Measurements from ENCODE around the gene DNM3. TPM values are rescaled to one million over a fixed set of nuclear protein-coding genes. Genes with fewer than 3 reads are reported as not detected.

Gene DNM3
- polyA plus RNA-seq, 4 donors: 0.67 to 1.2 (median 0.99) TPM; not detected in 1

GRCh38 chr1:172086137-172086536 is 244.8 kb downstream of the DNM3 start:
- H3K27ac ChIP-seq (ENCODE audit: low read depth in 1 of 3, low read length in 2 of 3): no peak overlapping the region
- no peaks in the 10 kb centered on the region for H3K36me3 ChIP-seq (ENCODE audit: control insufficient read depth in 3 of 3, insufficient read depth in 2 of 3, low read depth in 1 of 3, low read length in 3 of 3)
- H3K27me3 ChIP-seq (ENCODE audit: control insufficient read depth in 3 of 3, insufficient read depth in 3 of 3, low read length in 3 of 3): no peaks in the 10 kb centered on the region
- 90 to 96% (median 92%) methylated on average over 2 of the region's 2 CpGs for WGBS, 3 donors
- DNase-seq (no peak), FAIRE-seq (no peak)
- no peak overlapping the region for H3K4me3 ChIP-seq (ENCODE audit: low read depth in 1 of 3, low read length in 3 of 3)
- no peaks in the 10 kb centered on the region for H3K9me3 ChIP-seq (ENCODE audit: control insufficient read depth in 2 of 2, insufficient read depth in 1 of 2, low read depth in 1 of 2, low read length in 1 of 2)
- H3K4me1 ChIP-seq (ENCODE audit: control insufficient read depth in 3 of 3, insufficient read depth in 2 of 3, low read depth in 1 of 3, low read length in 2 of 3): peaks cover 0 to 6% (median 0%) of the 10 kb centered on the region in 3 donors

DNA sequence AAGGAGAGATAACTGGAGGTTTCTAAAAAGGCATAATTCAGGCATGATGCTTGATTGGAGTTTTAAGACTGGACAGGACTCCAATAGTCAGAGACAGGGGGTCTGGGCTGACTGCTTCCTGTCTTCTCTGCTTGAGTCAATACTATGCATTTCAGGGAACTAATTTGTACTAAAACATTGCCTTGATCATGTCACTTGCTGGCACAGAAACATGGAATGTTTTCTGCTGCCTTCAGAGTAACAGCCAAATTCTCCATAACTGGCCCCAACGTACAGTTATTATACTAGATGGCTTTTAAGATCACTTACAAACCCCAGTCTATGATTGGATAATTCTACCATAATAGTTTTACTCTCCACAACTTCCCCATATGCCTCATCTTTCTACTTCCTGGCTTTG is 247.0 kb downstream of the DNM3 start:
- peaks cover 0 to 6% (median 0%) of the 10 kb centered on the region in 3 donors for H3K4me1 ChIP-seq (ENCODE audit: control insufficient read depth in 3 of 3, insufficient read depth in 2 of 3, low read depth in 1 of 3, low read length in 2 of 3)
- H3K27me3 ChIP-seq (ENCODE audit: control insufficient read depth in 3 of 3, insufficient read depth in 3 of 3, low read length in 3 of 3): no peaks in the 10 kb centered on the region
- peaks cover 0 to 2% (median 0%) of the 10 kb centered on the region in 3 donors for H3K36me3 ChIP-seq (ENCODE audit: control insufficient read depth in 3 of 3, insufficient read depth in 2 of 3, low read depth in 1 of 3, low read length in 3 of 3)
- no peak overlapping the region for H3K27ac ChIP-seq (ENCODE audit: low read depth in 1 of 3, low read length in 2 of 3)
- 62 to 86% (median 81%) methylated on average over 1 of the region's 1 CpG for WGBS, 3 donors
- FAIRE-seq (no peak), DNase-seq (no peak)
- no peaks in the 10 kb centered on the region for H3K9me3 ChIP-seq (ENCODE audit: control insufficient read depth in 2 of 2, insufficient read depth in 1 of 2, low read depth in 1 of 2, low read length in 1 of 2)
- H3K4me3 ChIP-seq (ENCODE audit: low read depth in 1 of 3, low read length in 3 of 3): no peak overlapping the region

DNA sequence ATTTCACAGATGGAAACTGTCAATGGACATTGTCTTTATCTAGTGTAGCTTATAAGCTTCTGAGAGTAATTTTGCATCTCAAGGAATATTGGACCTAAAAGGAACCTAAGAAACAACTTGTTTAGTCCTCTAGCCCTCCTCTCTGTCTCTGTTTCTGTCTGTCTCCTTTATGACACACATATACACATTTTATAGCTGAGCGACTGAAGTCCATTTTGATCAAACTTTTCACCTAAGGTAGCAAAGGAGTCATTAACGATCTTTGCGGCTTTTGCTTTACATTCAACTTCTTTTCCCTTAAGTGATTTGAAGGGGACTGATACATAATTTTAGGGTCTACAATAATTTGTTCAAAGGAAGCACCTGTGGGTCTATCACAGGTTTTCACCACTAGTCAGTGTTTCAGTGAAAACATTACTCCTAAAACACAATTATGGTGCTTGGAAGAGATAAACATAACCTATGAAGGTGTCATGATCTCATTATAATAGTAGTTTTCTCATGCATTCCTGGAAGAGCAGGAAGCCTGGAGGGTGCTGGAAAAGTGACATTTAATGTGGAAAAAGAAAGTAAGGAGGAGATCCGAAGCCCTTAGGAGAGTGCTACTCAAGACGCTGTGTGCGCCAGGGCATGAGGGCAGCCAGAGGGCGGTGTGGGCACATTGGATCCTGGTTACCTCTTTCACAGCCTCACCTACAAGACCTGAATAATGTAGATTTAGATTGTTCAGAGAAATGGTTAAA is 248.6 kb downstream of the DNM3 start:
- 22 to 55% (median 31%) methylated on average over 7 of the region's 7 CpGs for WGBS, 3 donors
- no peaks in the 10 kb centered on the region for H3K9me3 ChIP-seq (ENCODE audit: control insufficient read depth in 2 of 2, insufficient read depth in 1 of 2, low read depth in 1 of 2, low read length in 1 of 2)
- H3K4me1 ChIP-seq (ENCODE audit: control insufficient read depth in 3 of 3, insufficient read depth in 2 of 3, low read depth in 1 of 3, low read length in 2 of 3): peaks cover 0 to 6% (median 0%) of the 10 kb centered on the region in 3 donors
- no peaks in the 10 kb centered on the region for H3K27me3 ChIP-seq (ENCODE audit: control insufficient read depth in 3 of 3, insufficient read depth in 3 of 3, low read length in 3 of 3)
- H3K4me3 ChIP-seq (ENCODE audit: low read depth in 1 of 3, low read length in 3 of 3): peak overlapping the region in 2 of 3 donors; percentile 12 to 27
- no peak for FAIRE-seq
- DNase-seq: peak; percentile 79 to 82
- peaks cover 0 to 2% (median 0%) of the 10 kb centered on the region in 3 donors for H3K36me3 ChIP-seq (ENCODE audit: control insufficient read depth in 3 of 3, insufficient read depth in 2 of 3, low read depth in 1 of 3, low read length in 3 of 3)
- peak overlapping the region in 1 of 3 donors; percentile 63 for H3K27ac ChIP-seq (ENCODE audit: low read depth in 1 of 3, low read length in 2 of 3)

GRCh38 chr1:172090511-172090817 is 249.2 kb downstream of the DNM3 start:
- H3K4me3 ChIP-seq (ENCODE audit: low read depth in 1 of 3, low read length in 3 of 3): no peak overlapping the region
- FAIRE-seq (no peak), DNase-seq (no peak)
- no peak overlapping the region for H3K27ac ChIP-seq (ENCODE audit: low read depth in 1 of 3, low read length in 2 of 3)
- peaks cover 0 to 6% (median 0%) of the 10 kb centered on the region in 3 donors for H3K4me1 ChIP-seq (ENCODE audit: control insufficient read depth in 3 of 3, insufficient read depth in 2 of 3, low read depth in 1 of 3, low read length in 2 of 3)
- WGBS, 3 donors: 6 to 32% (median 9%) methylated on average over 1 of the region's 1 CpG
- H3K36me3 ChIP-seq (ENCODE audit: control insufficient read depth in 3 of 3, insufficient read depth in 2 of 3, low read depth in 1 of 3, low read length in 3 of 3): peaks cover 0 to 2% (median 0%) of the 10 kb centered on the region in 3 donors
- H3K9me3 ChIP-seq (ENCODE audit: control insufficient read depth in 2 of 2, insufficient read depth in 1 of 2, low read depth in 1 of 2, low read length in 1 of 2): no peaks in the 10 kb centered on the region
- no peaks in the 10 kb centered on the region for H3K27me3 ChIP-seq (ENCODE audit: control insufficient read depth in 3 of 3, insufficient read depth in 3 of 3, low read length in 3 of 3)

DNA sequence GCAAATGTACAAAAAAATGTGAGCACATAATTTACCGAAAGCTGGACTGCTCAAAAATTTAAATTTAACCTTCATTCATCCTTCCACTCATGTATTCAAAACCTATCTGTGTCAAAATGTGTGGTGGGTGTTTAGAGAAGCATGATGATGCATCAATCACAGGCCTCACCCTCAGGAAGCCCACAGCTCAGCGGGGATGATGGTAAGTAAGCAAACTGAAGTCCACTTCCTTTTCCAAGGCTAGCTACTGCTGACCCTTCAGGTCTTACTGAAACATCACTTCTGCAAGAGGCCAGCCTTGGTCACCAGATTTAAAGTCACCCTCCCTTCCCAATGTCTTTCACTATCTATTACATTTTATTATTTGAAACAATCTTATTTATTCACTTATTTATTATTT is 254.5 kb downstream of the DNM3 start:
- FAIRE-seq: no peak

DNA sequence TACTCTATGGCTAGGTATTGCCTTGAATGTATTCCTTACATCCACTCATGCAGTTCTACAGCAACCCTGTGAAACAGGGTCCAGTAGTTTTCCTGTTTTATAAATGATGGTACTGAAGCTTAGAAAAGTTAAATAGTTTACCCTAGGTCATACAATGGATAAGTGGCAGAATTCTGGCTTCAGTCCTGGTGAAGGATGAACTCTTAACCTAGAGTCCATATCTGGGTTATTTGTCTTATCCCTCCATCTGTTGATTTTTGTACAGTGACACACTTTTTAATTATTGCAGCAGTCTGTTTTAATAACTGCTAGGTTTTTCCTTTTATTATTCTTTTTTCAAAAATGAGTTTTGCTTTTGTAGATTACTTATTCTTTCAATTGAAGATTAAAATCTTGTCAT is 263.9 kb downstream of the DNM3 start:
- FAIRE-seq: peak; percentile 23
- DNase-seq: no peak
- H3K4me1 ChIP-seq (ENCODE audit: control insufficient read depth in 3 of 3, insufficient read depth in 2 of 3, low read depth in 1 of 3, low read length in 2 of 3): no peaks in the 10 kb centered on the region
- H3K27ac ChIP-seq (ENCODE audit: low read depth in 1 of 3, low read length in 2 of 3): no peak overlapping the region
- no peaks in the 10 kb centered on the region for H3K27me3 ChIP-seq (ENCODE audit: control insufficient read depth in 3 of 3, insufficient read depth in 3 of 3, low read length in 3 of 3)
- H3K9me3 ChIP-seq (ENCODE audit: control insufficient read depth in 2 of 2, insufficient read depth in 1 of 2, low read depth in 1 of 2, low read length in 1 of 2): no peaks in the 10 kb centered on the region
- no peaks in the 10 kb centered on the region for H3K36me3 ChIP-seq (ENCODE audit: control insufficient read depth in 3 of 3, insufficient read depth in 2 of 3, low read depth in 1 of 3, low read length in 3 of 3)
- no peak overlapping the region for H3K4me3 ChIP-seq (ENCODE audit: low read depth in 1 of 3, low read length in 3 of 3)

More for the DNA sequence above, 254.5 kb downstream of the DNM3 start:
- DNase-seq: no peak
- 70 to 89% (median 84%) methylated on average over 2 of the region's 2 CpGs for WGBS, 3 donors
- no peaks in the 10 kb centered on the region for H3K4me1 ChIP-seq (ENCODE audit: control insufficient read depth in 3 of 3, insufficient read depth in 2 of 3, low read depth in 1 of 3, low read length in 2 of 3)
- no peak overlapping the region for H3K4me3 ChIP-seq (ENCODE audit: low read depth in 1 of 3, low read length in 3 of 3)
- peaks cover 0 to 2% (median 0%) of the 10 kb centered on the region in 3 donors for H3K36me3 ChIP-seq (ENCODE audit: control insufficient read depth in 3 of 3, insufficient read depth in 2 of 3, low read depth in 1 of 3, low read length in 3 of 3)
- H3K9me3 ChIP-seq (ENCODE audit: control insufficient read depth in 2 of 2, insufficient read depth in 1 of 2, low read depth in 1 of 2, low read length in 1 of 2): no peaks in the 10 kb centered on the region
- H3K27me3 ChIP-seq (ENCODE audit: control insufficient read depth in 3 of 3, insufficient read depth in 3 of 3, low read length in 3 of 3): no peaks in the 10 kb centered on the region
- H3K27ac ChIP-seq (ENCODE audit: low read depth in 1 of 3, low read length in 2 of 3): no peak overlapping the region

GRCh38 chr1:172107316-172107975 is 266.1 kb downstream of the DNM3 start:
- no peak for FAIRE-seq
- 71 to 96% (median 90%) methylated on average over 4 of the region's 4 CpGs for WGBS, 3 donors

GRCh38 chr1:172108161-172108893 is 267.0 kb downstream of the DNM3 start:
- no peaks in the 10 kb centered on the region for H3K27me3 ChIP-seq (ENCODE audit: control insufficient read depth in 3 of 3, insufficient read depth in 3 of 3, low read length in 3 of 3)
- no peaks in the 10 kb centered on the region for H3K9me3 ChIP-seq (ENCODE audit: control insufficient read depth in 2 of 2, insufficient read depth in 1 of 2, low read depth in 1 of 2, low read length in 1 of 2)
- no peak overlapping the region for H3K4me3 ChIP-seq (ENCODE audit: low read depth in 1 of 3, low read length in 3 of 3)
- no peak overlapping the region for H3K27ac ChIP-seq (ENCODE audit: low read depth in 1 of 3, low read length in 2 of 3)
- H3K4me1 ChIP-seq (ENCODE audit: control insufficient read depth in 3 of 3, insufficient read depth in 2 of 3, low read depth in 1 of 3, low read length in 2 of 3): no peaks in the 10 kb centered on the region
- H3K36me3 ChIP-seq (ENCODE audit: control insufficient read depth in 3 of 3, insufficient read depth in 2 of 3, low read depth in 1 of 3, low read length in 3 of 3): no peaks in the 10 kb centered on the region
- FAIRE-seq (no peak), DNase-seq (no peak)

More at GRCh38 chr1:172107316-172107975, 266.1 kb downstream of the DNM3 start:
- H3K9me3 ChIP-seq (ENCODE audit: control insufficient read depth in 2 of 2, insufficient read depth in 1 of 2, low read depth in 1 of 2, low read length in 1 of 2): no peaks in the 10 kb centered on the region
- no peaks in the 10 kb centered on the region for H3K27me3 ChIP-seq (ENCODE audit: control insufficient read depth in 3 of 3, insufficient read depth in 3 of 3, low read length in 3 of 3)
- H3K27ac ChIP-seq (ENCODE audit: low read depth in 1 of 3, low read length in 2 of 3): no peak overlapping the region
- H3K4me3 ChIP-seq (ENCODE audit: low read depth in 1 of 3, low read length in 3 of 3): no peak overlapping the region
- H3K4me1 ChIP-seq (ENCODE audit: control insufficient read depth in 3 of 3, insufficient read depth in 2 of 3, low read depth in 1 of 3, low read length in 2 of 3): no peaks in the 10 kb centered on the region
- H3K36me3 ChIP-seq (ENCODE audit: control insufficient read depth in 3 of 3, insufficient read depth in 2 of 3, low read depth in 1 of 3, low read length in 3 of 3): no peaks in the 10 kb centered on the region
- DNase-seq: no peak
